PC-3 (cell line): ENCODE measurements around the gene FUT8. TPM values are rescaled to one million over a fixed set of nuclear protein-coding genes. Genes with fewer than 3 reads are reported as not detected.

ENCODE experiments used
- ATAC-seq: fragments of 200-7000 bp; cut with Tn5 transposase; 2 replicates; pipeline ENCODE4 v1.9.1; 2020; ENCODE audit warnings: mild to moderate bottlenecking, moderate library complexity
- BruUV-seq: library from RNA; stranded (reverse); fragments of 400-500 nt; replicated peaks from 2 replicates; lab custom pipeline; 2021; lab: Mats Ljungman, UMichigan
- CTCF ChIA-PET: fragments of 300-600 bp; sonication (Branson Sonifier 250); formaldehyde crosslinking; loops from one replicate; lab custom pipeline; 2022; ENCODE audit warnings: antibody characterized with exemption; lab: Charles Lee
- POLR2A ChIA-PET: fragments of 300-600 bp; sonication (Branson Sonifier 250); formaldehyde crosslinking; loops from one replicate; lab custom pipeline; 2022; ENCODE audit warnings: antibody characterized with exemption; ENCODE audit not compliant: unreplicated experiment; lab: Charles Lee
- DNase-seq: peaks from one replicate; pipeline ENCODE4 v3.0.0-alpha.2; 2015
- H2AFZ ChIP-seq: fragments of 300-600 bp; sonication (generic); 2 replicates; pipeline ENCODE4 v1.6.0; 2016; ENCODE audit warnings: antibody characterized with exemption, low read length
- H3F3A ChIP-seq: fragments of 300-600 bp; sonication (generic); one replicate; pipeline ENCODE4 v1.6.0; 2017; ENCODE audit warnings: antibody characterized with exemption, low read length, control low read depth, mild to moderate bottlenecking; ENCODE audit not compliant: unreplicated experiment
- H3K27ac ChIP-seq: fragments of 300-600 bp; sonication (generic); 2 replicates; pipeline ENCODE4 v1.5.1; 2016; ENCODE audit warnings: mild to moderate bottlenecking, low read length
- H3K27me3 ChIP-seq: fragments of 300-600 bp; sonication (generic); 2 replicates; pipeline ENCODE4 v1.6.1; 2016; ENCODE audit warnings: low read length, mixed read lengths
- H3K36me3 ChIP-seq: fragments of 300-600 bp; sonication (generic); 2 replicates; pipeline ENCODE4 v1.6.1; 2016; ENCODE audit warnings: low read depth, mixed run types, low read length, mixed read lengths
- H3K4me1 ChIP-seq: fragments of 300-600 bp; sonication (generic); 2 replicates; pipeline ENCODE4 v1.5.1; 2016; ENCODE audit warnings: low read length; ENCODE audit not compliant: insufficient read depth
- H3K4me2 ChIP-seq: fragments of 300-600 bp; sonication (generic); 2 replicates; pipeline ENCODE4 v1.6.0; 2016; ENCODE audit warnings: low read length
- H3K4me3 ChIP-seq: fragments of 300-600 bp; sonication (generic); 2 replicates; pipeline ENCODE4 v1.5.1; 2016; ENCODE audit warnings: mild to moderate bottlenecking, low read length, mixed read lengths
- H3K79me2 ChIP-seq: fragments of 300-600 bp; sonication (generic); 2 replicates; pipeline ENCODE4 v1.6.1; 2017; ENCODE audit warnings: low read length, mixed read lengths
- H3K9ac ChIP-seq: fragments of 300-600 bp; sonication (generic); 2 replicates; pipeline ENCODE4 v1.6.0; 2016; ENCODE audit warnings: mild to moderate bottlenecking, low read length
- H3K9me2 ChIP-seq: fragments of 300-600 bp; sonication (generic); replicated peaks from 2 replicates; pipeline ENCODE4 v1.6.1; 2016; ENCODE audit warnings: mixed run types, low read length, mixed read lengths
- H3K9me3 ChIP-seq: fragments of 300-600 bp; sonication (generic); 2 replicates; pipeline ENCODE4 v1.6.1; 2016; ENCODE audit warnings: low read length, mixed read lengths
- H4K20me1 ChIP-seq: fragments of 300-600 bp; sonication (generic); 2 replicates; pipeline ENCODE4 v1.6.1; 2016; ENCODE audit warnings: low read length, mixed read lengths
- CTCF ChIP-seq: fragments of 300-600 bp; sonication (generic); conservative IDR thresholded peaks from 2 replicates; pipeline ENCODE4 v1.5.1; 2017; ENCODE audit warnings: antibody characterized with exemption, low read depth, mild to moderate bottlenecking, low read length
- EZH2 ChIP-seq: fragments of 300-600 bp; sonication (generic); IDR thresholded peaks from one replicate; pipeline ENCODE4 v1.6.1; 2017; ENCODE audit warnings: antibody characterized with exemption, mild to moderate bottlenecking, low read length; ENCODE audit not compliant: unreplicated experiment
- EZH2phosphoT487 ChIP-seq: fragments of 300-600 bp; sonication (generic); IDR thresholded peaks from 2 replicates; pipeline ENCODE4 v1.6.1; 2018; ENCODE audit warnings: mild to moderate bottlenecking, antibody characterized with exemption, low read length, borderline replicate concordance
- intact Hi-C: fragments of 100-400 bp; cut with micrococcal nuclease; formaldehyde crosslinking; loops from 2 replicates; pipeline ENCODE4 v1.9.0; 2023
- total RNA-seq: library from RNA; depleted of rRNA; stranded (reverse); fragments of >200 nt; gene quantifications from 2 replicates; pipeline ENCODE4 v1.2.3, GENCODE V29; 2014

Gene FUT8
- total RNA-seq, 1 experiment from 2014 or later: 132 TPM

GRCh38 chr14:65755331-65755730 is 342.8 kb downstream of the FUT8 start:
- POLR2A ChIA-PET: no interaction called here
- Histone ChIP-seq H3K4me3 (no peak overlapping the region), H3K4me2 (no peak overlapping the region), H3K36me3 (no peaks in the 10 kb centered on the region), H4K20me1 (no peaks in the 10 kb centered on the region), H2AFZ (no peak overlapping the region), H3K9ac (no peak overlapping the region), H3K27me3 (no peaks in the 10 kb centered on the region), H3K9me2 (no peaks in the 10 kb centered on the region), H3K27ac (no peak overlapping the region), H3K4me1 (no peaks in the 10 kb centered on the region), H3F3A (no peaks in the 10 kb centered on the region), H3K79me2 (no peaks in the 10 kb centered on the region), H3K9me3 (no peaks in the 10 kb centered on the region)
- ATAC-seq (no peak), DNase-seq (no peak)
- intact Hi-C loops: no loop called here
- CTCF ChIA-PET: no interaction called here
- TF ChIP-seq EZH2: no peak
- no peak for TF ChIP-seq CTCF
- TF ChIP-seq EZH2phosphoT487: no peak
- no TSS peak for BruUV-seq

GRCh38 chr14:65756880-65757279 is 344.4 kb downstream of the FUT8 start:
- Histone ChIP-seq H3K4me1 (no peaks in the 10 kb centered on the region), H3K9ac (no peak overlapping the region), H2AFZ (no peak overlapping the region), H3K27ac (no peak overlapping the region), H3K4me2 (no peak overlapping the region), H3K9me3 (no peaks in the 10 kb centered on the region), H3K9me2 (no peaks in the 10 kb centered on the region), H3K27me3 (no peaks in the 10 kb centered on the region), H3K79me2 (no peaks in the 10 kb centered on the region), H3K36me3 (no peaks in the 10 kb centered on the region), H4K20me1 (no peaks in the 10 kb centered on the region), H3K4me3 (no peak overlapping the region), H3F3A (no peaks in the 10 kb centered on the region)
- ChIA-PET CTCF (interaction anchor here (0.6 kb wide), 1 partner anchor 202 kb away, joined by 3 read pairs; no protein-coding TSS in a partner anchor), POLR2A (no interaction called here)
- TF ChIP-seq CTCF (no peak), EZH2phosphoT487 (no peak), EZH2 (no peak)
- DNase-seq (no peak), ATAC-seq (no peak)
- intact Hi-C loops: no loop called here
- no TSS peak for BruUV-seq

GRCh38 chr14:65769151-65769550 is 356.6 kb downstream of the FUT8 start:
- H3K4me3 ChIP-seq: no peak overlapping the region
- no peaks in the 10 kb centered on the region for H3K79me2 ChIP-seq
- no peak for DNase-seq
- H3K9me2 ChIP-seq: no peaks in the 10 kb centered on the region
- no peaks in the 10 kb centered on the region for H3F3A ChIP-seq
- no peaks in the 10 kb centered on the region for H3K27me3 ChIP-seq
- H3K36me3 ChIP-seq: no peaks in the 10 kb centered on the region
- H3K9ac ChIP-seq: no peak overlapping the region
- POLR2A ChIA-PET: no interaction called here
- no peak overlapping the region for H3K27ac ChIP-seq
- CTCF ChIA-PET: no interaction called here
- H4K20me1 ChIP-seq: no peaks in the 10 kb centered on the region
- intact Hi-C loops: no loop called here
- no peak overlapping the region for H3K4me2 ChIP-seq
- no peak overlapping the region for H2AFZ ChIP-seq
- H3K9me3 ChIP-seq: no peaks in the 10 kb centered on the region
- TF ChIP-seq EZH2 (no peak), EZH2phosphoT487 (no peak), CTCF (no peak)
- peaks cover 3% of the 10 kb centered on the region; the same call in 1 of the 2 replicates for H3K4me1 ChIP-seq
- ATAC-seq: no peak
- BruUV-seq: no TSS peak
